Sigmoid colon (tissue), 4 donors: ENCODE data around the gene GATA5.

Experiments
- EP300 ChIP-seq, 4 donors: sonication (generic); formaldehyde crosslinking; IDR thresholded peaks; one replicate each; pipeline ENCODE4 v1.6.1; 2017; ENCODE audit warnings: antibody characterized with exemption in 4 of 4
- TF ChIP-seq, protein P1 (sequence below), 4 experiments: fragments of 450-650 bp in 3 of 4; fragments of 200-600 bp in 1 of 4; IDR thresholded peaks; one replicate each; pipeline ENCODE4 v1.5.1; 2016 to 2019; ENCODE audit warnings: antibody characterized with exemption in 4 of 4, mild to moderate bottlenecking in 3 of 4, moderate library complexity in 2 of 4

DNA sequence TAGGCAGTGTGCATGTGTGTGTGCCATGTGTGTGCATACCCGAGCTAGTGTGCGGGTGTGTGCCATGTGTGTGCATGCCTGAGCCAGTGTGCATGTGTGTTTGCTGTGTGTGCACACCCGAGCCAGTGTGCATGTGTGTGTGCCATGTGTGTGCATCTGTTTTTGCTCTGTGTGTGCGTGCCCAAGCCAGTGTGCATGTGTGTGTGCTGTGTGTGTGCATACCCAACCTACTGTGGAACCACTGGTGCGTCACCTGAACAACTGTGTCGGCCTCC lies 54.1 kb downstream of the GATA5 start:
- no peak for TF ChIP-seq EP300 (IDR thresholded peaks at IDR 0.05)
- TF ChIP-seq, protein P1, sequence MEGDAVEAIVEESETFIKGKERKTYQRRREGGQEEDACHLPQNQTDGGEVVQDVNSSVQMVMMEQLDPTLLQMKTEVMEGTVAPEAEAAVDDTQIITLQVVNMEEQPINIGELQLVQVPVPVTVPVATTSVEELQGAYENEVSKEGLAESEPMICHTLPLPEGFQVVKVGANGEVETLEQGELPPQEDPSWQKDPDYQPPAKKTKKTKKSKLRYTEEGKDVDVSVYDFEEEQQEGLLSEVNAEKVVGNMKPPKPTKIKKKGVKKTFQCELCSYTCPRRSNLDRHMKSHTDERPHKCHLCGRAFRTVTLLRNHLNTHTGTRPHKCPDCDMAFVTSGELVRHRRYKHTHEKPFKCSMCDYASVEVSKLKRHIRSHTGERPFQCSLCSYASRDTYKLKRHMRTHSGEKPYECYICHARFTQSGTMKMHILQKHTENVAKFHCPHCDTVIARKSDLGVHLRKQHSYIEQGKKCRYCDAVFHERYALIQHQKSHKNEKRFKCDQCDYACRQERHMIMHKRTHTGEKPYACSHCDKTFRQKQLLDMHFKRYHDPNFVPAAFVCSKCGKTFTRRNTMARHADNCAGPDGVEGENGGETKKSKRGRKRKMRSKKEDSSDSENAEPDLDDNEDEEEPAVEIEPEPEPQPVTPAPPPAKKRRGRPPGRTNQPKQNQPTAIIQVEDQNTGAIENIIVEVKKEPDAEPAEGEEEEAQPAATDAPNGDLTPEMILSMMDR (IDR thresholded peaks at IDR 0.05), result no peak
